Panc1 (cell line): ENCODE data around the gene PPP2R1B. TPM values are rescaled to one million over a fixed set of nuclear protein-coding genes. Genes with fewer than 3 reads are reported as not detected.

Source experiments
- ATAC-seq: fragments of 200-7000 bp; cut with Tn5 transposase; 2 replicates; pipeline ENCODE4 v1.9.1; 2020; ENCODE audit warnings: mild to moderate bottlenecking, moderate library complexity
- BruUV-seq: library from RNA; stranded (reverse); fragments of 400-500 nt; replicated peaks from 2 replicates; lab custom pipeline; 2021; lab: Mats Ljungman, UMichigan
- CTCF ChIA-PET: fragments of 300-600 bp; sonication (Branson Sonifier 250); formaldehyde crosslinking; loops from one replicate; lab custom pipeline; 2022; ENCODE audit warnings: antibody characterized with exemption; lab: Charles Lee
- POLR2A ChIA-PET: fragments of 300-600 bp; sonication (Branson Sonifier 250); formaldehyde crosslinking; loops from one replicate; lab custom pipeline; 2022; ENCODE audit warnings: antibody characterized with exemption; lab: Charles Lee
- DNase-seq: peaks from one replicate; pipeline ENCODE4 v3.0.0-alpha.2; 2010; ENCODE audit warnings: low read depth, low spot score
- H3K27ac ChIP-seq: 2 replicates; pipeline ENCODE4 v1.5.1; 2011; ENCODE audit warnings: mild to moderate bottlenecking, low read length, inconsistent platforms
- H3K27me3 ChIP-seq: fragments of 200-500 bp; sonication (Bioruptor generic); 2 replicates; pipeline ENCODE4 v1.6.0; 2014; ENCODE audit warnings: low read length, inconsistent platforms; ENCODE audit not compliant: control insufficient read depth, insufficient read depth
- H3K36me3 ChIP-seq: fragments of 200-500 bp; sonication (Bioruptor generic); 2 replicates; pipeline ENCODE4 v1.5.1; 2014; ENCODE audit warnings: inconsistent platforms, mild to moderate bottlenecking, low read length, moderate library complexity; ENCODE audit not compliant: control insufficient read depth, insufficient read depth
- H3K4me1 ChIP-seq: 2 replicates; pipeline ENCODE4 v1.5.1; 2011; ENCODE audit warnings: inconsistent platforms, mild to moderate bottlenecking, low read length, moderate library complexity; ENCODE audit not compliant: control insufficient read depth, insufficient read depth
- H3K4me3 ChIP-seq, 2 experiments: 2 replicates each; pipeline ENCODE4 v1.5.1; 2011 to 2012; ENCODE audit warnings: low read depth in 2 of 2, low read length in 2 of 2, mild to moderate bottlenecking in 2 of 2, inconsistent platforms in 1 of 2, moderate library complexity in 1 of 2
- H3K9me3 ChIP-seq: fragments of 200-500 bp; sonication (Bioruptor generic); 2 replicates; pipeline ENCODE4 v1.5.1; 2014; ENCODE audit warnings: low read depth, mild to moderate bottlenecking, inconsistent platforms, low read length, moderate library complexity; ENCODE audit not compliant: control insufficient read depth, insufficient read depth
- POLR2AphosphoS5 ChIP-seq: IDR thresholded peaks from 2 replicates; pipeline ENCODE4 v1.6.1; 2012; ENCODE audit warnings: mild to moderate bottlenecking, low read depth, low read length, moderate library complexity
- REST ChIP-seq, 2 experiments: IDR thresholded peaks; 2 replicates each; pipeline ENCODE4 v1.6.1; 2011 to 2012; ENCODE audit warnings: low read depth in 2 of 2, control low read depth in 1 of 2, low read length in 1 of 2, mild to moderate bottlenecking in 1 of 2, moderate library complexity in 1 of 2; ENCODE audit not compliant: insufficient read depth in 1 of 2
- SIN3A ChIP-seq: IDR thresholded peaks from 2 replicates; pipeline ENCODE4 v1.6.1; 2012; ENCODE audit warnings: low read depth, mild to moderate bottlenecking, low read length, moderate library complexity, borderline replicate concordance; ENCODE audit not compliant: insufficient read depth
- TCF7L2 ChIP-seq: IDR thresholded peaks from 2 replicates; pipeline ENCODE4 v1.6.1; 2011; ENCODE audit warnings: mild to moderate bottlenecking, low read depth, low read length, inconsistent platforms
- in situ Hi-C: cut with HindIII; loops from 2 replicates; pipeline ENCODE4 v1.10.0; 2016; ENCODE audit warnings: low sequenced_read_pairs, low pct_unique_long_range_greater_than_20kb
- intact Hi-C: fragments of 100-400 bp; cut with micrococcal nuclease; formaldehyde crosslinking; loops from one replicate; pipeline ENCODE4 v1.10.0; 2022; ENCODE audit not compliant: unreplicated experiment
- total RNA-seq: library from RNA; stranded (reverse); gene quantifications from one replicate; pipeline ENCODE4 v1.2.1, GENCODE V29; 2021; ENCODE audit not compliant: unreplicated experiment
- TF ChIP-seq, protein P1 (sequence below): fragments of 450-650 bp; IDR thresholded peaks from 2 replicates; pipeline ENCODE4 v1.5.1; 2017; ENCODE audit warnings: mild to moderate bottlenecking

PPP2R1B gene
- total RNA-seq, 1 experiment from 2014 or later: 57.7 TPM

GRCh38 chr11:111796696-111797095, 30.5 kb upstream of the PPP2R1B start:
- Histone ChIP-seq H3K4me3 (no peak overlapping the region), H3K4me1 (no peaks in the 10 kb centered on the region), H3K9me3 (no peaks in the 10 kb centered on the region), H3K36me3 (no peaks in the 10 kb centered on the region), H3K27me3 (no peaks in the 10 kb centered on the region), H3K27ac (no peak overlapping the region)
- POLR2A ChIA-PET: no interaction called here
- TF ChIP-seq, protein P1, sequence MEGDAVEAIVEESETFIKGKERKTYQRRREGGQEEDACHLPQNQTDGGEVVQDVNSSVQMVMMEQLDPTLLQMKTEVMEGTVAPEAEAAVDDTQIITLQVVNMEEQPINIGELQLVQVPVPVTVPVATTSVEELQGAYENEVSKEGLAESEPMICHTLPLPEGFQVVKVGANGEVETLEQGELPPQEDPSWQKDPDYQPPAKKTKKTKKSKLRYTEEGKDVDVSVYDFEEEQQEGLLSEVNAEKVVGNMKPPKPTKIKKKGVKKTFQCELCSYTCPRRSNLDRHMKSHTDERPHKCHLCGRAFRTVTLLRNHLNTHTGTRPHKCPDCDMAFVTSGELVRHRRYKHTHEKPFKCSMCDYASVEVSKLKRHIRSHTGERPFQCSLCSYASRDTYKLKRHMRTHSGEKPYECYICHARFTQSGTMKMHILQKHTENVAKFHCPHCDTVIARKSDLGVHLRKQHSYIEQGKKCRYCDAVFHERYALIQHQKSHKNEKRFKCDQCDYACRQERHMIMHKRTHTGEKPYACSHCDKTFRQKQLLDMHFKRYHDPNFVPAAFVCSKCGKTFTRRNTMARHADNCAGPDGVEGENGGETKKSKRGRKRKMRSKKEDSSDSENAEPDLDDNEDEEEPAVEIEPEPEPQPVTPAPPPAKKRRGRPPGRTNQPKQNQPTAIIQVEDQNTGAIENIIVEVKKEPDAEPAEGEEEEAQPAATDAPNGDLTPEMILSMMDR: no peak
- no peak for TF ChIP-seq REST (IDR thresholded peaks at IDR 0.05; ENCODE audit: insufficient read depth in 1 of 2, low read depth in 2 of 2, low read length in 1 of 2)
- no peak for TF ChIP-seq POLR2AphosphoS5
- TF ChIP-seq SIN3A: no peak
- TF ChIP-seq TCF7L2: no peak
- CTCF ChIA-PET: no interaction called here
- no TSS peak for BruUV-seq
- in situ Hi-C loops: no loop called here
- DNase-seq (no peak), ATAC-seq (no peak)
- intact Hi-C loops: no loop called here

- CTCF ChIA-PET: no interaction called here
- in situ Hi-C loops: no loop called here
Observed at GRCh38 chr11:111795334-111795985, 29.3 kb upstream of the PPP2R1B start.

More at GRCh38 chr11:111795334-111795985, 29.3 kb upstream of the PPP2R1B start:
- Histone ChIP-seq H3K9me3 (no peaks in the 10 kb centered on the region), H3K27ac (no peak overlapping the region), H3K4me1 (no peaks in the 10 kb centered on the region), H3K36me3 (no peaks in the 10 kb centered on the region), H3K4me3 (no peak overlapping the region), H3K27me3 (no peaks in the 10 kb centered on the region)
- DNase-seq (no peak), ATAC-seq (no peak)
- POLR2A ChIA-PET: interaction anchor here (0.6 kb wide), 1 partner anchor 222 kb away, joined by 3 read pairs; no protein-coding TSS in a partner anchor
- intact Hi-C loops: no loop called here
- TF ChIP-seq SIN3A (no peak), REST (IDR thresholded peaks at IDR 0.05; ENCODE audit: insufficient read depth in 1 of 2, low read depth in 2 of 2, low read length in 1 of 2) (no peak), POLR2AphosphoS5 (no peak), TCF7L2 (no peak)
- TF ChIP-seq, protein P1: no peak
- no TSS peak for BruUV-seq
